Gastroesophageal sphincter (tissue), 3 donors: ENCODE data around the gene ZNF511.

Experiments
- CTCF ChIP-seq, 4 experiments: fragments of 200-600 bp in 2 of 4; fragments of 450-650 bp in 2 of 4; sonication (generic) in 1 of 4; IDR thresholded peaks; one replicate each; pipeline ENCODE4 v1.5.1; 2017 to 2019; ENCODE audit warnings: antibody characterized with exemption in 4 of 4, mild to moderate bottlenecking in 2 of 4, moderate library complexity in 2 of 4
- POLR2A ChIP-seq, 2 donors: fragments of 450-650 bp; IDR thresholded peaks; one replicate each; pipeline ENCODE4 v1.6.1; 2017; ENCODE audit warnings: antibody characterized with exemption in 2 of 2, mild to moderate bottlenecking in 2 of 2, moderate library complexity in 1 of 2
- POLR2AphosphoS5 ChIP-seq: sonication (generic); formaldehyde crosslinking; IDR thresholded peaks from one replicate; pipeline ENCODE4 v1.6.1; 2017; ENCODE audit warnings: antibody characterized with exemption

GRCh38 chr10:133309720-133310398 is 1.1 kb downstream of the ZNF511 start:
- no peak for TF ChIP-seq CTCF (IDR thresholded peaks at IDR 0.05)
- TF ChIP-seq POLR2A (IDR thresholded peaks at IDR 0.05), result no peak
- TF ChIP-seq POLR2AphosphoS5, result no peak
